Kidney epithelial cell (primary cell): Measurements from ENCODE around the gene LATS2. TPM values are rescaled to one million over a fixed set of nuclear protein-coding genes. Genes with fewer than 3 reads are reported as not detected.
A peak's percentile ranks its signal among the peaks of the same experiment; 100 is the strongest.

Source experiments
- DNase-seq: peaks from one replicate; pipeline ENCODE4 v3.0.0-alpha.2; 2010; ENCODE audit warnings: low read depth
- H3K27me3 ChIP-seq: 2 replicates; pipeline ENCODE4 v1.6.0; 2011; ENCODE audit warnings: low read length; ENCODE audit not compliant: control insufficient read depth, insufficient read depth
- H3K36me3 ChIP-seq: 2 replicates; pipeline ENCODE4 v1.5.1; 2011; ENCODE audit warnings: low read length; ENCODE audit not compliant: control insufficient read depth, insufficient read depth
- H3K4me3 ChIP-seq: 2 replicates; pipeline ENCODE4 v1.5.1; 2011; ENCODE audit warnings: low read depth, mild to moderate bottlenecking, control low read depth, low read length
- total RNA-seq: library from RNA; depleted of rRNA; stranded (reverse); fragments of >200 nt; gene quantifications from 2 replicates; pipeline ENCODE4 v1.2.3, GENCODE V29; 2015
- TF ChIP-seq, protein P1 (sequence below): IDR thresholded peaks from 2 replicates; pipeline ENCODE4 v1.5.1; 2011; ENCODE audit warnings: mild to moderate bottlenecking, moderate library complexity, low read length, control low read depth, inconsistent platforms; ENCODE audit not compliant: insufficient read depth, poor library complexity, severe bottlenecking

Gene LATS2
- total RNA-seq, 1 donor from 2014 or later, result 20.2 TPM

DNA sequence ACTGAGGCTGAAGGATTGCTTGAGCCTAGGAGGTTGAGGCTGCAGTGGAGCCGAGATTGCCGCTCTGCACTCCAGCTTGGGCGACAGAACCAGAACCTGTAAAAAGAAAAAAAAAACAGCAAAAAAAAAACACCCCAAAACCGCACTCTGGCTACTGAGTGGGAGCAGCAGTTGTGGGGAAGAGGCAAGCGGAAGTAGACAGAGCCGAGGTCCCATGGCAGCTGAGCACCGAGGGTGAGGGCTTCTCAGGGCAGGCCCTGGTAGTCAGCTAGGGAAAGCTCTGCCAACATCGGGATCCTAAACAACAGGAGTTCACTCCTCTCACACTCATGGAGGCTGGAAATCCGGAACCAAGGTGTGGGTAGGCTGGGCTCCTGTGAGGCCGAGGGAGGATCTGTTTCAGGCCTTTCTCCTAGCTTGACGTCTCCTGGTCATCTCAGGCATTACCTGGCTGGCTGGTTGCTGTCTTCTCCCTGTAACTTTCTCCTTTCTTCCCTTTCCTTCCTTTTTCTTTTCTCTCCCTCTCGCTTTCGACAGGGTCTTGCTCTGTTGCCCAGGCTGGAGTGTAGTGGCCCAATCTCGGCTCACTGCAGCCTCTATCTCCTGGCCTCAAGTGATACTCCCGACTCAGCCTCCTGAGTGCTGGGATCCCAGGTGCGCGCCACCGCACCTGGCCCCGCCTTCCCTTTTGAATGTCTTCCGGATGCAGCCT, 15.8 kb upstream of the LATS2 start:
- Histone ChIP-seq H3K27me3 (no peaks in the 10 kb centered on the region), H3K4me3 (no peak overlapping the region), H3K36me3 (no peaks in the 10 kb centered on the region)
- no peak for DNase-seq
- TF ChIP-seq, protein P1, sequence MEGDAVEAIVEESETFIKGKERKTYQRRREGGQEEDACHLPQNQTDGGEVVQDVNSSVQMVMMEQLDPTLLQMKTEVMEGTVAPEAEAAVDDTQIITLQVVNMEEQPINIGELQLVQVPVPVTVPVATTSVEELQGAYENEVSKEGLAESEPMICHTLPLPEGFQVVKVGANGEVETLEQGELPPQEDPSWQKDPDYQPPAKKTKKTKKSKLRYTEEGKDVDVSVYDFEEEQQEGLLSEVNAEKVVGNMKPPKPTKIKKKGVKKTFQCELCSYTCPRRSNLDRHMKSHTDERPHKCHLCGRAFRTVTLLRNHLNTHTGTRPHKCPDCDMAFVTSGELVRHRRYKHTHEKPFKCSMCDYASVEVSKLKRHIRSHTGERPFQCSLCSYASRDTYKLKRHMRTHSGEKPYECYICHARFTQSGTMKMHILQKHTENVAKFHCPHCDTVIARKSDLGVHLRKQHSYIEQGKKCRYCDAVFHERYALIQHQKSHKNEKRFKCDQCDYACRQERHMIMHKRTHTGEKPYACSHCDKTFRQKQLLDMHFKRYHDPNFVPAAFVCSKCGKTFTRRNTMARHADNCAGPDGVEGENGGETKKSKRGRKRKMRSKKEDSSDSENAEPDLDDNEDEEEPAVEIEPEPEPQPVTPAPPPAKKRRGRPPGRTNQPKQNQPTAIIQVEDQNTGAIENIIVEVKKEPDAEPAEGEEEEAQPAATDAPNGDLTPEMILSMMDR, result no peak

DNA sequence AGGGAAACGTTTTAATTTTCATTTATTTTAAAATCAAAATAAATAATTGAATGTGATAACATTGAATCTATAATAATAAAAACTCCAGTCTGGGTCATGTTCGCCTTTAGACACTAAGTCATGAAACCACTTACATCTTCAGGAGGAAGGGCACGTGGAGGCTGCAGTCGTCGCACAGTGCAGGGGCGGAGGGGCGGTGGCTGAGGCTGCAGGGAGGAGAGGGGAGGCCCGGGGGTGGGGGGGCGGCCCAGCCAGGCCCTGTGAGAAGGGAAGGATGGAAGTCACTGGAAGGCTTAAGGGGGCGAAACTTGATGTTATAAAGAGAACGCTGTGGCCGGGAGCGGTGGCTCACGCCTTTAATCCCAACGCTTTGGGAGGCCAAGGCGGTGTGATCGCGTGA, 14.9 kb upstream of the LATS2 start:
- TF ChIP-seq, protein P1, result no peak
- peak overlapping the region; percentile 28 for H3K4me3 ChIP-seq
- DNase-seq, result no peak

DNA sequence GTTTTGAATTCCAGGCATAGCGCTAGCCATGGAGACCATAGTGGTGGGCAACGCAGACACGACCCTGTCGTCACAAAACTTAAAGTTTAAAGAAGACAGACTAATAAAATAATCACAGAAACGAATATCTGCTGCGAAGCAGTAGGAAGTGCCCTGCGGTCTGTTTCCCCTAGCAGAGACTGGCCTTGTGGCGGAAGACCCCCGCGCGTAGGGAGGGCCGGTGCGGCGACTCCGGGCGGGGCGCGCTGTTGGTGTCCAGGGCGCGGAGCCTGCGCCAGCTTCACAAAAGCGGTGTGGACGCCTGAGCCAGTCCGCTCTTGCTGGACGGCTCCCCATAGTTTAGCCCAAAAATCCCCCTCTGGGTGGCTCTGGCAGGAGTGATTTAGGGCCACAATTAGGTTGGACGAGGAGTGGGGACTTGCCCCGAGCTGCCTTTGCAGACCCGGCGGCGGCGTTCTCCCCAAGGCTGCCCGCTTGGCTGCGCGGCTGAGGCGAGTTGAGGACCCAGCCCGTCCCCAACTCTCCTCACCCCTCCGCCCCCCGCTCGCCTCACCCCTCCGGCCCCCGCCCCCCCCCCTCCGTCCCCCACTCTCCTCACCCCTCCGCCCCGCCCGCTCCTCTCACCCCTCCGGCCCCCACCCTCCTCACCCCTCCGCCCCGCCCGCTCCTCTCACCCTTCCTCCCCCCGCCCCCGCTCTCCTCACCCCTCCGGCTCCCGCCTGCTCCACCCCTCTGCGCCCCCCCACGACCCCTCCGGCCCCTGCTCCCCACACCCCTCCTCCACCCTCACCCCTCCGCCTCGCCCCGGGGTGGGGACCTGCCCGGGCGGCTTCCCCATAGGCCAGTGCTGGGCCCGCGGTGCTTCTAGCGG, 14.2 kb upstream of the LATS2 start:
- H3K27me3 ChIP-seq, result no peaks in the 10 kb centered on the region
- TF ChIP-seq, protein P1, result no peak
- H3K4me3 ChIP-seq, result peak overlapping the region; percentile 47
- DNase-seq, result no peak
- H3K36me3 ChIP-seq, result no peaks in the 10 kb centered on the region

More for the DNA sequence above, 14.9 kb upstream of the LATS2 start:
- no peaks in the 10 kb centered on the region for H3K36me3 ChIP-seq
- H3K27me3 ChIP-seq, result no peaks in the 10 kb centered on the region

DNA sequence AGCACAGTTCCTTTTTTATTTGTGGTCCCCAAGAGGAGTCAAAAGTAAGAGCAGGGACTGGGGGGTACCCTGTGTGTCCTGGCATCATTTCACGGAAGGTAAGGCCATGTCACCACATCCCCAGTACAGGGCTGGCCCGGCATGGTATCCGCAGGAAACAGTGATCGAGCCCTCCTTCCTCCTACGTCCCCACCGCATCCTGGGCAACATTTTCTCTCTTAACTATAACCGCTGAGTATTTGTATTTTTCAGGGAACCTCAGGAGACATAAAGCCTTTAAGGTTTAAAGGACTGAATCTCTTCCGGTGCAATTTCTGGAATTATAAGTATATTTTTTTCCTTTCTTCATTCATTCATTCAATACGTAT, 13.6 kb upstream of the LATS2 start:
- DNase-seq, result no peak
- no peaks in the 10 kb centered on the region for H3K36me3 ChIP-seq
- TF ChIP-seq, protein P1, result no peak
- no peak overlapping the region for H3K4me3 ChIP-seq
- H3K27me3 ChIP-seq, result no peaks in the 10 kb centered on the region

DNA sequence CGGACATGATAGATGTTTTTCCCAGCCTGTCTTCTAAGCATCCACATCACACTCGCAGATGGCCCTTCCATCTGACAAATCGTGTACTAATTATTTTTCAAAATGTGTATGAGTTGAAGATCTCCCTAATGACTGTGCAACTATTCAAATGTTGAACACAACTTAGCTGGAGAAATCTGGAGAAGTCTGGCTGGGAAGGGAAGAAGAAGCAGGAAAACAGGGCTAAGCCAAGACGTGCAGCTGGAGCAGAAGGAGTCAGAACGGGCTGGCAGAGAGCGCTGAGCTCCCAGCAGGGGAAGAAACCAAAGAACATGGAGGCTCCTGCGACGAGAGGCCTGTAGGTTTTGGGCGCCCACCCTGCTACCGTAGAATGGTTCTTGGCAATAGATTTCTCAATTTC, 13.2 kb upstream of the LATS2 start:
- TF ChIP-seq, protein P1, result no peak
- no peak for DNase-seq
- H3K4me3 ChIP-seq, result no peak overlapping the region
- no peaks in the 10 kb centered on the region for H3K36me3 ChIP-seq
- no peaks in the 10 kb centered on the region for H3K27me3 ChIP-seq
